GM18507 (cell line): ENCODE results near the gene EXD3.
"Not testable (repeated sequence)": the region's sequence is repeated elsewhere in the genome, so short reads cannot be mapped to it uniquely, and the experiment has no call there.

Experiments used
- DNase-seq: peaks from one replicate; pipeline ENCODE4 v3.0.0; 2011; ENCODE audit warnings: low read depth; ENCODE audit not compliant: insufficient read length; ENCODE audit errors: extremely low spot score
- FAIRE-seq: peaks from 2 replicates; lab custom pipeline; 2011; peaks lifted over from hg19 to GRCh38; lab: Jason Lieb, UNC

Gene EXD3

GRCh38 chr9:137459152-137459600 is 36.2 kb upstream of the EXD3 start, which contains the start of gene NSMF:
NSMF (minus strand) TSS chr9:137459334; CDS start chr9:137459102, 232 bp downstream.
- FAIRE-seq (peak; percentile 96), DNase-seq (peak; percentile 100)

GRCh38 chr9:137458194-137459151 is 35.5 kb upstream of the EXD3 start:
- DNase-seq (no peak), FAIRE-seq (no peak)

- DNase-seq: no peak
- FAIRE-seq: no peak
Observed at GRCh38 chr9:137457406-137458193, 34.6 kb upstream of the EXD3 start.

- FAIRE-seq: no peak
- no peak for DNase-seq
Observed at GRCh38 chr9:137456864-137457405, 34.0 kb upstream of the EXD3 start.

GRCh38 chr9:137456061-137456863 is 33.3 kb upstream of the EXD3 start:
- no peak for FAIRE-seq
- no peak for DNase-seq

GRCh38 chr9:137455359-137455991 is 32.5 kb upstream of the EXD3 start:
- DNase-seq (no peak), FAIRE-seq (no peak)

GRCh38 chr9:137454597-137455358 is 31.8 kb upstream of the EXD3 start:
- FAIRE-seq: no peak
- no peak for DNase-seq

- FAIRE-seq (no peak), DNase-seq (no peak)
Observed at GRCh38 chr9:137454145-137454596, 31.2 kb upstream of the EXD3 start.

GRCh38 chr9:137453643-137454081 is 30.7 kb upstream of the EXD3 start:
- FAIRE-seq (peak; percentile 70), DNase-seq (peak; percentile 70)

GRCh38 chr9:137452761-137453642 is 30.0 kb upstream of the EXD3 start:
- DNase-seq (no peak), FAIRE-seq (no peak)

GRCh38 chr9:137452006-137452760 is 29.2 kb upstream of the EXD3 start:
- FAIRE-seq: no peak
- no peak for DNase-seq

- FAIRE-seq, DNase-seq: not testable (repeated sequence)
Observed at GRCh38 chr9:137451264-137452005, 28.5 kb upstream of the EXD3 start.

- DNase-seq, FAIRE-seq: not testable (repeated sequence)
Observed at GRCh38 chr9:137450539-137451222, 27.7 kb upstream of the EXD3 start.

- no peak for DNase-seq
Observed at GRCh38 chr9:137449931-137450538, 27.1 kb upstream of the EXD3 start.

More at GRCh38 chr9:137449931-137450538, 27.1 kb upstream of the EXD3 start:
- FAIRE-seq: no peak
